Activated CD4-positive, alpha-beta T cell treated with anti-CD3 and anti-CD28 coated beads, Interleukin-10, Interleukin-2, amounts not matched to agents 100 ng/mL and 50 ng/mL, durations not matched to agents 16 hours and 8 hours (primary cell): Measurements from ENCODE around the gene AJM1.

ENCODE experiments used
- DNase-seq: peaks from one replicate; pipeline ENCODE4 v3.0.0-alpha.2; 2020

AJM1 gene

DNA sequence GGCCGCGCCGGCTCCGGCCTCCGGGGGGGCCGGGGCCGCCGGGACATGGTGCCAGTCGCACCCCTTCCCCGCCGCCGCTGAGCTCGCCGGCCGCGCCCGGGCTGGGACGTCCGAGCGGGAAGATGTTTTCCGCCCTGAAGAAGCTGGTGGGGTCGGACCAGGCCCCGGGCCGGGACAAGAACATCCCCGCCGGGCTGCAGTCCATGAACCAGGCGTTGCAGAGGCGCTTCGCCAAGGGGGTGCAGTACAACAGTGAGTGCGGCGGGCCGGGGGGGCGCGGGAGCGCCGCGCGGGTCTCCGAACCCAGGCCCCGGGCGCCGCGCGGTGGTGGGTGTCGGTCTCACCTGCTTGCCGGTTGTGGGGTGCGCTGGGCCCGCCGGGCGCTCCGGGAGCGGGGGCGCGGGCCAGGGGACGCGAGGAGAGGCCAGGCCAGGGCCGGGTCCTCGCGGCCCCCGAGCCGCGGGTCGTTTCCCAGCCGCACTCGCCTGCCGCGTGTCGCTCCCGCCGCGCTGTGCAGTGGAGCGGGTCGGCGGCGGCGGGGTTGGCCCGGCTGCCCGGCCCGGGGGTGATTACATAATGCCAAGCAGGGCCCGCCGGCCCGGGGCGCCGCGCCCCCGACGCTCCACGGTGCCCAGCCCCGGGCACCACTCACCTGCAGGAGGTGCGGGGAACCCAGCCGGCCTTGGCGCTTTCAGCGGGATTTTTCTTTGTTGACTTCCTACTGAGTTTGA, 34.0 kb upstream of the AJM1 start:
- DNase-seq: peak; percentile 34

DNA sequence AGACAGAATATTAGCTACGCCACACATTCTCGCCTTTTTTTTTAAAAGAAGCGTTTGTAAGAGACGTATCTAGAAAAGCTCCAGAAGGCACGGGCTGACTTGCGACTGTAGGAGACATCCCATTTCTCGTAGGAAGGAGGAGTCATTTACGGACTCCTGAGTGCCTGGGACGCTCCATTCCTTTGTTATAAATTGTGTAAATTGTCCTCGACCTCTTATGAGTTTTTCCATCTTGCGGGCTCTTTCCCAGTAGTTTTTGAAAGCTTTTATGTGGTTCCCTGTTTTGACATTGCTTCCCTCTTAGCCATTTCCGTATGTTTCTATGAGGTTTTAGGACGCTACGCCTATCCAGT, 33.5 kb upstream of the AJM1 start:
- DNase-seq: no peak

DNA sequence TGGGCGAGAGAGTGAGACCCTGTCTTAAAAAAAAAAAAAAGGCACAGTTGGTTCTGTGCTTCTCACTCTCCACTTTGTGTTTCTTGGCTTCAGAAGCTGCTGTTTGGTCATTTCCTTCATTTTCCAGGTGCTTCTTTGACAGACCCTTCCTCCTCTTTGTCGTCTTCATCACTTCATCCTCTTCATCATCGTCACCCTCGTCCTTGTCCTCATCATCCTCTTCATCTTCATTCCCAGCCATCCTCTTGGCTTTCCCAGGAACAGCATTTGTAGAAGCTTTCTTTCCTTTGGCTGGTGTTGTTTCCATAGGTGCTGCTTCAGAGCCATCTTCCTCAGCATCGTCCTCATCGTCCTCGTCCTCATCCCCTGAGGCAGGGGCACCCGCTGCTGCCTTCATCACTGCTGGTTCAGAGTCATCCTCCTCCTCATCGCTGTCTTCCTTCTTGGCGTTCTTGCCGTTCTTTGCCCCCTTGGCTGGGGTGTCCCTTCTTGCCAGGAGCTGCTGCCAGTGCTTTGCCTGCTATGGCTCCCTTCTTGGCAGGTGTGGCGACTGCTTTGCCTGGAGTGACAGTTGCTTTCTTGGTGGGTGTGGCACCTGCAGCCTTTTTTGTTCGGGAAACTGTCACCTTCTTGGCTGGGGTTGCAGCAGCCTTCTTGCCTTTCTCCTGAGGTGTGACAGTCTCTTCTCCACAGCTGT, 27.4 kb upstream of the AJM1 start:
- DNase-seq: no peak

DNA sequence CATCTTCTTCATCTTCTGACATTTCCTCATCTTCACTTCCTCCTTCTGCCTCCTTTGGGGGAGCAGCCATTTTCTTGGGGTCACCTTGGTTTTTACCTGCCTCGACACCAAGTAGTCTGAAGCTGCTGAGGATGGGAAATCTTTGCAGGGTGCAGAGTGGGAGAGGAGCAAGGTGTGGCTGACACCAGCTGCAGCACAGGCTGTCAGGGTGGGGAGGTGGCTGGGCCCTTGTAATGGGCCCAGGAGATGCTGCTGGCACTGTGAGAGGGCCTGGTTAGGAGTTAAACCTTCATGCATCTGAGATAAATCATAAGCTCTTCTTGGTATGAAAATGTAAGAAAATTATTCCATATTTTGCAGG, 26.9 kb upstream of the AJM1 start:
- DNase-seq: no peak

DNA sequence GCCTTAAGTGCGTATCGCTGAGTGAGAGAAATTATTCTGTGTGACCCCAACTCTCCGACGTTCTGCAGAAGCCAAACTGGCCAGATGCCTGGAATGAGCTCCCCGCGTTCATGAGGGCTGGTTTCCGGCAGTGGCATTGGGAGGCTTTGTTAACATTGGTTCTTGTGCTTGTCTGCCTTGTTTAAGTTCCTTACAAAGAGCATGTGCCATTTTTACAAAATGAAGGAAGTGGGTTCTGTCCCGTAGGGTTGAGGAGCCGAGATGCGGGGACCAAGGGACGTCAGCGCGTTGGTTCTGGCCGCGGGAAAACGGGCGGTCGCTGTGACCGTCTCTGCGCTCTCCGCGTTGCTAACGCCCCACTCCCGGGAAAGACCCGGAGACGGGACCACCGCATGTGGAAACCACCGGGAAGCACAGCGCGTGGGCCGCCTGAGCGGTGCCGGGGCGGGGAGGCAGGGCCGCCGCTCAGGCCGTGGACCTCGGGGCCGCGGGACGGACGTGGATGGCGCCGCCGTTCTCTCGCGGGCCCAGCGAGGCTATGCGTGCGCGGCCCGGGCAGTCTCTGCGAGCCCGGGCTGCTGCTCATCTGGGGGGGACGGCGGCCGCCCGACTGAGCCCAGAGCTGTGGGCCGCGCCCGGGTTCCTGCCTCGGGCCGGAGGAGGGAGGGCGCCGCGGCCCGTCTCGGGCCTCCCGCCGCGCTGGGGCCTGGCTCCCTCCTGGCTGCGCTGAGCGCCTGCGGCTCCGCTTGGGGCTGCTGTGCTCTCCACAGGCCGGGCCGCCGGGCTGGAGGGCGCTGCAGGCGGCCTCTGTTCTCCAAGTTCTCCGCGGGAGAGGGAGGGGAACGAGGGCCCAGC, 21.1 kb upstream of the AJM1 start:
- DNase-seq: no peak

DNA sequence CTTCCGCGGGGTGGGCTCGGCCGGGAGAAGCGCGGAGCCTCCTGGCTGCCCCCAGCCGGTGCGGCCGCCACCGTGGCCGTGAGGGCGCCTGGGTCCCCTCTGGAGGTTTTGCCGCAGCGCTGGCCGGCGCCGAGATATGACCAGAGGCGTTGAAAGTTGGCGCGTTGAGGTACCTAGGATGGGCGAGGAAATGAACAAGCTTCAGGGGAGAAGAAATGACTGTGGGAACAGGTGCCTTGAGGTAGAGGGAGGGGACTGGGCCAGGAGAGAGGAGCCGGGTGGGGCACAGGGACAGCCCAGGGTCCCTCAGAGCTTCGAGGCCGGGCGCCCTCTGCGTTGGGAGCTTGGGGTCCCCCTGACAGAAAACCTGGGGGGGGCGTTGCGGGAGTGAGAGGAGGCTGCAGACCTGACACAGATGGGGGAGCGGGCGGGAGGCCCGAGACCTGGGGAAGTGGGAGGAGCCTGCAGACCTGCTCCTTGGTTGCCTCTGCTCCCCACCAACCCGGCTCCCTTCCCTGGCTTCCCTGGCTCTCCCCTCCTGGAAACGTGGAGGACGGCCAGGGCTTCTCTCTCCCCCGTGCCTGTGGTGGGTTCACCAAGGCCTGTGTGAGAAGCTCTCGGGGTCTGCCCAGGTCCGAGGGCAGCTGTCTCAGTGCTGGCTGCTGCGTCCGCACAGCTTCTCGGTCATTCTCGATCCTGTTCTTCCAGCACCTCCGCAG, 20.3 kb upstream of the AJM1 start:
- no peak for DNase-seq

DNA sequence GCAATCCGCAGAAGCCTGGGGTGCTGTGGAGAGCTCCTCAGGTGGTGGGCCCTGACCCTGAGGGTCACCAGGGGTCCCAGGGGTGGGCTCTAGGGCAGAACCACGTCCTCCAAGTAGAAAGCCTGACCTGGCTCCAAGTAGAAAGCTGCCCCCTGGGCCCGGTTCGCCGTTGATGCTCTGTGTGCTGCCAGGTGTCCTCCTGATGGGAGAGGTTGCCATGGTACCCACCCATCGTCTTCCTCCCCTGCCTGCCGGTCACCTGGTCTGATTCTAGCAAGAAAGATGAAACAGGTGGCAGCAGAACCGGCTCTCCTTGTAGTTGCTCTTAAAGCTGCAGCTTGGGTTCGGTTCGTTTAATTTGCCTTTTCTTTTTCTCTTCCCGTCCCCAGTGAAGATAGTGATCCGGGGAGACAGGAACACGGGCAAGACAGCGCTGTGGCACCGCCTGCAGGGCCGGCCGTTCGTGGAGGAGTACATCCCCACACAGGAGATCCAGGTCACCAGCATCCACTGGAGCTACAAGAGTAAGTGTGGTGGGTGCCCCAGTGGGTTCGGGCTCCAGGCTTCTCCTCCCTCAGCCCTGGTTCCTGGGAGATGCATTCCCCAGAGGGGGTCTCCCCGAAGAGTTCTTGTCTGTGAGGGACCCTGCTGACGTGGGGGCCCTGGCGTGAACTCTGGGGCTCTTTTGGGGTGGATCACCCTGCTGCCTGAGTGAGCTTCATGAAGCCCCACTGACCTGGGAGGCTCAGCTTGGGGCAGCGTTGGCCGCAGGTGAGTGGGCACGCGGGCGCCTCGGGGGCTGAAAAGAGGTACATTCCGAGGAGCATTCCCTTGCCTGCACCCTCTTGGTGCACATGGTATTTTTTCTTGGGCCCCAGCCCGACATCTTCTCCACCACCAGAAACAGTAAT, 18.9 kb upstream of the AJM1 start:
- no peak for DNase-seq

DNA sequence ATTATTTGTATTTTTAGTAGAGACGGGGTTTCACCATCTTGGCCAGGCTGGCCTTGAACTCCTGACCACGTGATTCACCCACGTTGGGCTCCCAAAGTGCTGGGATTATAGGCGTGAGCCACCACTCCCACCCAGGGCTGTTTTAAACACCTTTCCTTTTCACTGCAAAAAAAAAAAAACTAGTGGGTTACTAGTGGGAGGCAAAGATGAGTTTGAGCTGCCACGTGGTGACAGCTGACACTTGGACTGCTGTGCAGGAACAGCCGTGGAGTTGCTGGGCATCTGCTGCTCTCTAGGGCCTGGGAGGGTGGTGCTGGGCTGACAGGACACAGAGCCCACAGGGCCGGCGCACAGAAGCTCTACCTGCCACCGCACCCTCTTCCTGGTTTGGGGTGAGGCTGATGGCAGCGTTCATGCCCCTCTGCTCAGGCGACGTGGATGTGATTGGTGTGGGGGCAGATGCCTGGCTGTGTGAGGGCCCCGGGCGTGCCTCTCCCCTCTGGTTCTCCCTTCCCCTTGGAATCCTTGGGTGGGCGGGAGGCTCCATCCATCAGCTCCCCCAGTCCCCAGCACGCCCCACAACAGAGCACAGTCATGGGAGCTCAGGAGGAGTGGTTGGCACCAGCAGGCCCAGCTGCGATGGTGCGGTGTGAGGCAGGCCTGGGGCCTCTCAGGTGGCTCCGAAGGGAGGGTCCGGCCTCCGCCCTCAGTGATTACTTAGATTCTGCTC, 17.6 kb upstream of the AJM1 start:
- DNase-seq: no peak

DNA sequence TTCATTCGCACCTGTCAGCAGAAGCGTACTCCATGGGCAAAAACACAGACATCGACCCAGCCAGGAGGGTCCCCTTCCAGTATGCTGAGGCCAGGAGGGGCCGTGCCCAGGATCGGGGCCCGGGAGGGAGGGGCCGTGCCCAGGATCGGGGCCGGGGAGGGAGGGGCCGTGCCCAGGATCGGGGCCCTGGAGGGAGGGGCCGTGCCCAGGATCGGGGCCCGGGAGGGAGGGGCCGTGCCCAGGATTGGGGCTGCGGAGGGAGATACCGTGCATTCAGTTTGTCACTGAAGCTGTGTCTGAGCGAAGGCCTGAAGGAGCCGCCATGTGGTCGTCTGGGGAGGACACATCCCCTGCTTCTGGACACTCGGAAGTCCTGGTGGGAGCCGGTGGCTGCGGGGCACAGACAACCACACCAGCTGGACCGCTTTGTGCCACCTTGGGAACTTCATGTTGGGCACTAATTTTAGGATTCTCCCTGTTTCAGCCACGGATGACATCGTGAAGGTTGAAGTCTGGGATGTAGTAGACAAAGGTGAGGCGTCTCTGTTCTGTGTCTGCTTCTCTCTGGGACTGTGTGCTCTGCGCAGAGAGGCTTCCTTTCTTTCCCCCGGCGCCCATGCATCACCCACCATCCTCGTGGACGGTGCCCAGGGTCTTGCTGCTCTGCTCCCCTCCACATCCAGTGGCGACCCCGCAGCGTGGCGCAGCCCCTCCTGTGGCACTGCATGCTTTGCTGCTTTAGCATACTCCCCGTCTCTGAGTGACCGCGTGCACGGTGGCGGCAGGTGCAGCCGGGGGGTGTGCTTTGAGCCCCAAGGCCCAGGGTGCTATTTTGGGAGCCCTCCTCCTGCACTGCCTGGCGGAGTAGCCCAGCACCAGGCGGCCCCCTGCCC, 16.7 kb upstream of the AJM1 start:
- no peak for DNase-seq

DNA sequence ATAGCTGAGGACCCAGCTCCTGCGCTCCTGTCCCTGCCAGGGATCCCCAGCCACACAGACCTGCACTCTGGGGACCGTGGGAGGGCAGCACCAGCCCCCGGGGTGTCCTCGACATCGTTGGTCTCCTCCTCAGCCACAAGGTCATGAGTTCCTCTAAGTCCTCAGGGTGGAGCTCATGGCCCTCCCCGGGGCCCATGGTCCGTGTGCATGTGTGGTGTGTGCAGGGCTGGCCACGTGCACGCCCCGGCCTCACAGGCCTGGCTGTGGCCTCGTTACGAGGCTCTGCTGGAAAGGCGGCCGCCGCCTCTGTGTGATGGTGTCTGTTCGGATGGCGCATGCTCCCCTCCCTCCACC, 16.1 kb upstream of the AJM1 start:
- DNase-seq: no peak

DNA sequence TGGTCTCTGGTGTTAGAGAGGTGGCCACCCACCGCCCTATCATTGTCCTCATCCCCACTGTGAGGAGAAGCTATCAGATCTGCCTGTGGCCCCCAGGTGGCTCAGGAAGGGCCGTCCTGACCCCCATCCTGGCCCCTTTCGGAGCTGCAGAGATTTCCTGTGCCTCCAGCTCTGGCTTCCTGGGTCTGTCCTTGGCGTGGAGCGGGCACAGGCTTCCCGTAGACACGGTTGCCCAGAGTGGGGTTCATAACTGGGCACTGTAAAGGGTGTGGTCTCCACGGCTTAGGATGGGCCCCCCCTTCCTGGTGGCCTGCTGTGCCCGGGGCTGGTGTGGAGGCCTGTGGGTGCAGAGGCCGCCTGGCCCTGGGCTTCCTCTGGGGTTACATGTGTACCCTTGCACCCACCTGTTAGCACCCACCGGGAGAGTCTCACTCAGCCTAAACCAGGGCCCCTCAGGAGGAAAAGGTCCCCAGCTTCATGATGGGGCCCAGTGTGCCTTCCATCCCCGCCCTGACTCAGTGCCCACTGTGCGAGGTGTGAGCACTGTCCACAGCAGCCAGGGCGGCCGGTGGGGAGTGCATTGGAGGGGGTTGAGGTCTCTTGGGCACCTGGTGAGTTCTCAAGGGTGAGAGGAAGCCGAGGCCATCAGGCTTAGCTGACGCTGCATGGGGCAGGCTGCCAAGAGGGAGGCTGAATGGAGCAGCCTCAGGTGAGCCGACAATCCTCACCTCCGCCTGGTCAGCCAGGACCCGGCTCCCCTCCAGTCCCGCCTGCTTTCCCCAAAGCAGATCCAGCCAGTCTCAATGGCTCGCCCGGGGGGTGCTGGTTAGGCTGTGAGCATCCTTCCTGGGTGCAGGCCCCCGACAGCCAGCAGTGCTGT, 15.3 kb upstream of the AJM1 start:
- no peak for DNase-seq

DNA sequence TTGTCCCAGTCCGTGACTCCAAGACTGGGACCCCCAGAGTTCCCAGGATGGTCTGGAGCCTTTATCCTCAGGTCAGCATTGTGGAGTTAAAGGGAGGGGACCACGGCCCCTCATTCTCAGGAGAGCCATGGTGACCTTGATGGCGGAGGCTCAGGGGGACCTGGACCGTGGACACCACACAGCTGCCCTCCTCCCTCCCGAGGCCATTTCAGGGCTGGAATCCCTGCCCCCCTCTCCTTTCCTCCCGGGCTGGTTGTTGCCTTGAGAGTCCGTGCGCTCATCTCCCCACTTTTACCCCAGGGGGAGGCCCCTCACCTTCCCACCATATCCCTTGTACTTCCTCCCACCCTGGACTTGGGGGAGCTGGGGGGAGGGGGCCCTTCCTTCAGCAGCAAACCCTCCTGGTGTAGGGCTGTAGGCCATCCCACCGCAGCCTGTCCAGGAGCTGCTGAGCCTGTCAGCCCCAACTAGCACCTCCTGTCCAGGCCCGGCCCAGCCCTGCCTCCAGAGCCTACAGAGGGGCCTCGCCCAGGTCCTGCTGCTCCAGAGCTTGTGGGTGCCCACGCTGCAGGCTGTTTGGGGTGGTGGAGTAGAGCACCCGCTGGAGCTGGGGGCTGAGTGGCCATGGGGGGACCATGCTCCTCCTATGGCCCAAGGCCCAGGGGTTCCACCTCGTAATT, 14.3 kb upstream of the AJM1 start:
- no peak for DNase-seq

DNA sequence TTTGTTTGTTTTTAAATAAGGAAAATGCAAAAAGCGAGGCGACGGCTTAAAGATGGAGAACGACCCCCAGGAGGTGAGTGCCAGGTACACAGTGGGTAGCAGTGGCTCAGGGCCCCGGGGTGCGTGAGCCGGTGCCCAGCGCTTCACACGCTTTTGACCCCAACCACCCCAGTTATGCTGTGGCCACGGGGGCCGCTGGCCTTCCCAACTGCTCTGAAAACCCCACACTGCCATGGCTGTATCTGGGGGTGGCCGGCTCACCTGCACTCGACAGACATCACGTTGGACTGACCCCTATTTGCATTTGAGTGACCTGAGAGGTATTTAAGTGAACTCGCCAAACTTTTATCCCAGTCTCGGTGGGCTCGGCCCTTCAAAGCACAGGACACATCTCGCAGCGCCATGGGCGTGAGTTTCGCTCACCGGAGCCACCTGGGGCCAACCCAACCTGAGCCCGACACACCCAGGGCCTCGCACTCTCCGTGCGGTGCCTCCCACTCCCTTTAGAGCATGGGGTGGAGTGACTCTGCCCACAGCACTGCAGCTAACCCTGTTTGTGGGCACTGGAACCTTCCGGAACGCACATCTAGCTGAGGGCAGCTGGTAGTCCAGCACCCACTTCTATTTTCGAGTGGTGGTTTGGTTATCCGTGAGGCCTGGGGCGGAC, 13.7 kb upstream of the AJM1 start:
- no peak for DNase-seq

DNA sequence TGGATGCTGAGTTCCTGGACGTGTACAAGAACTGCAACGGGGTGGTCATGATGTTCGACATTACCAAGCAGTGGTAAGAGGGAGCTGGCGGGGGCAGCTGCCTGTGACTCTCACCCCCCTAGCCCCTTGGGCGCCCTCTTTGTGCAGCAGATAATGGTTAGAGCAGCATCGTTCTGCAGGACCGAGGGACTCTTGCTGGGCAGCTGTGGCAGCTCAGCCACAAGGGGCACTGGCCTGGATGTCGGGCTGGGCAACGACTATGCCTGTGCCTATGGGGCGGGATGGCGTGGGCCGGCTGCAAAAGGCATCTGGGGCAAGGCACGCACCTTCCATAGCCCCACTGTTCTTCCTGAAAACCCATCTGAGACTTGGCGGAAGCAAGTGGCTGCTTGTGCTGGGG, 12.9 kb upstream of the AJM1 start:
- no peak for DNase-seq

DNA sequence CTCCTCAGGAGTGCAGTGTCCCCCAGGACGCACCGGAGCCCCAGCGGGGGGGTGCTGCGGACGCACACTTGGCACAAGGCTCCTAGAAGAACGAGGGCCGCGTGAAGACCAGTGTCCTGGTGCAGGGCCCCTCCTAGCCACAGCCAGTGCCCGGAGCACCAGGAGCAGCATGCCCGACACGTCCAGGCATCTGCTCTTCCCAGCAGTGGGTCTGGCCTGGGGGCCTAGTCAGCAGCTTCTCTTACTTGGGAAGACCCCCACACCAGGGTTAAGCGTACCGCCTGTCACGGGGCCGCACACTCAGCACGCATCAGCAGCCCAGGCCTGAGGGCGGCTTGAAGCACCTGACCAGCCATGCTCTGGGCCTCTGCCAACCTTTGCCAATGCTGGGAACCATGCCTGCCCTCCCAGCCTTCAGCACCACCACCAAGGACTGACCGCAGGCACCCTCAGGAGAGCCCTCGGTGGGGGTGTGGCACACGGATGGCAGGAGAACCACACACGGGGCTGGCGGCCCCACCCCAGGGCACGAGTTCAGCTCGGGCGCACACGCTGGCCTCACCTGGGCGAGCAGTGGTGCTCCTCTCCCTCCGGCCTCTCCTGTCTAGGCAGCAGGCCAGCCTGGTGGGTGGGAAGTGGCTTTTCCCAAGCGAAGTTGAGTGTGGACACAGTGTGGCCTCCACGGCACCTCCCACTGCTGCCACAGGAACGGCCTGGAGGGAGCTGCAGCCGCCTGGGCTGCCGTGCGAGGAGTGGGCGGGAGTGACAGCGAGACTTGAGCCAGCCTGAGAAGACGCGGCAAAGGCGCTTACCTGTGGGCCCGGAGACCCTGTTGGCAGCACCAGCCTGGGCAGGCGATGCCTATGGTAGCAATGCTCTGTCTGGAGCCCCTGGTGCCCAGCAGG, 12.0 kb upstream of the AJM1 start:
- no peak for DNase-seq

DNA sequence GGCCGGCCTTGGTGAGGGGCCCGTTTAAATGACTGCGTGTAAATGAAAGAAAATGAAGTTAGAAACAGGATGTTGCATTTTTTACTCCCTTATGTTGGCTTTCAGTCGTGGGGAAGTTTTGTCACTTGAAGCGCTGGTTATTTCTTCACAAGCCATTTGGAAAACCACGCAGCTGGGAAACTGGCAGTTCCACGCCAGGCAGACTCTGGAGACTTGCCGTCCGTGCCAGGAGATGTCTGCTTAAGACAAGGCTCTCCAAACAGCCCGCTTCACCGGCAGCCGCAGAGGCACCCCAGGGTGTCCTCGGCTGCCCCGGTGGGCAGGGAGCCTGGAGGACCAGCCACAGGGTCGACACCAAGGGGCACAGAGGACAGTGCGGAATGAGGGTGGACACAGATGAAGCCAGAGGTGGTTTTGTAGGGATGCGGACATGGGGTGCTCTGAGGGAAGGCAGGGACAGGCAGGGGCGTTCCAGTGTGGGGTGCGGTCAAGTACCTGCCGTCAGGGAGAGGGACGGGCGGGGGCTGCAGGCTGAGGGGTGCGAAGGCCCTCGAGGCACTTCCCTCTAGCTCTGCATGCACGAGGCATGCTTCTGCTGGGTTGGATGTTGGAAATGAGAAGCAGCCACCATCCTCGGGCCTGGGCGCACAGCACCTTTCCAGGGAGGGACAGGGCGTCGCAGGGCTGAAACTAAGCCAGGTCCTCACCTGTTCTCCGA, 11.1 kb upstream of the AJM1 start:
- DNase-seq: no peak

DNA sequence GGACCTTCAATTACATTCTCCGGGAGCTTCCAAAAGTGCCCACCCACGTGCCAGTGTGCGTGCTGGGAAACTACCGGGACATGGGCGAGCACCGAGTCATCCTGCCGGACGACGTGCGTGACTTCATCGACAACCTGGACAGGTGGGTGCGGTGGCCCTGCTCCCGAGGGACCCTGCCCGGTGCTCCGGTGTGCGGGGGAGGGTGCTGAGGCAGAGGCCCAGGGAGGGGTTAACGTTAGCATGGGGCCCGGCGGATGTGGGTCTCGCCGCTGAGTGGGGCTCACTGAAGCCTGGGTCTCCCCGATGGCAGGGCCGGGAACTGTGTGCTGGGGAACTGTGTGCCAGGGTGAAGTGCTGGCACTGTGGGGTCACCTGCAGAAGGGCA, 10.6 kb upstream of the AJM1 start:
- no peak for DNase-seq
